ENCODE measurements around the gene ITPR2.

- no peak for TF ChIP-seq EZH2phosphoT487 (IDR thresholded peaks at IDR 0.05; ENCODE audit: borderline replicate concordance)
- no peak for TF ChIP-seq CTCF (conservative IDR thresholded peaks at IDR 0.05; ENCODE audit: low read length)
Observed at GRCh38 chr12:26826437-26826836, 6.6 kb downstream of the ITPR2 start.

All from Loucy (cell line).